ENCODE measurements around the gene KIAA0040. TPM values are rescaled to one million over a fixed set of nuclear protein-coding genes. Genes with fewer than 3 reads are reported as not detected.

The KIAA0040 gene
- total RNA-seq, result 9.7 and 15.7 TPM in 2 replicates

DNA sequence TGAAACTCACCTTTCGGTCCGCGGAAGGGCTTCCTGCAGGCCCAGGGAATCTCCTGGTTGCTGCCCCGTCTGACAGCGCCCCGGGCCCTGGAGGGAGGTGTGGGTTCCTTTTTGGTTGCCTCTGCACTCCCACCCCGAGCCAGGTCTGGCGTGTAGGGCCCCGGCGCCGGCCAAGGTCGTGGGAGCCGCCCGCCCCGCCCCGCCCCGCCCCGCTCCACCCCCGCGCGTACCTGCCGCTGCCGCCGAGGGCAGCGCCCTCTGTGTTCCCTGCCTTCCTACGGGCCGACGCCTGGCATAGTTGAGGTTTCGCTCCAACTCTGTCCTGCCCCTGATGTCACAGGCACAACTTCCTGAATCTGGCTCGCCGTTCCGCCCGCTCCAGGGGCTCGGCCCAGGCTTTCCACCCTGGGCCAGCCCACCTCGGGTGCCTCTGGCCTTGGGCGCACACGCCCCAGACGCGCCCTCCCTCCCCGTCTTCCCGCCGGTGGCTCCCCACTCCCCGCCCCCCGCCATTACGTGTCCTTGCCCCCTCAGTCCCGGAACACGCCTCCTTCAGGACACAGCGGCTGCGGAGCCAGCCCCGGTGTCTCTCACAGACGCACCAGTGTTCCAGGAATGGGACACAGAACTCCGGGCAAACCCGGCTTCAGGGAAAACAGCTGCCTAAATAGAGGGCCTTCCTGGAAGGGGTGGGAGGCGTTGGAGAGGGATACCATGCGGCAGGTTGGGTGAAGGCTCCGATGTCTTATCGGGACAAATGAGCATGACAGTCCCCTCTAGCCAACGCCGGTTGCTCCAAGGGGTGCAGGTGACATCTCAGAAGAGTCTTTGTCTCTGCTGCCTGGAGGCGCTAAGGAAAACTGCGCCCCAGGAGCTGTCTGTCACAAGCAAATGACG, at the start of gene KIAA0040:
TSS of gene KIAA0040 (minus strand) at position 147 of the 897 bp plus-strand sequence. CDS start 31,763 bp downstream, outside the sequence.
- peak within 1 kb of the TSS; percentile 62 for H3K4me3 ChIP-seq (ENCODE audit: low read depth, low read length)
- H3K36me3 ChIP-seq (ENCODE audit: control insufficient read depth, insufficient read depth, low read length), result no peaks in the 10 kb centered on the region
- no peaks in the 10 kb centered on the region for H3K27me3 ChIP-seq (ENCODE audit: control insufficient read depth, insufficient read depth, low read length)
- TF ChIP-seq, protein P1, sequence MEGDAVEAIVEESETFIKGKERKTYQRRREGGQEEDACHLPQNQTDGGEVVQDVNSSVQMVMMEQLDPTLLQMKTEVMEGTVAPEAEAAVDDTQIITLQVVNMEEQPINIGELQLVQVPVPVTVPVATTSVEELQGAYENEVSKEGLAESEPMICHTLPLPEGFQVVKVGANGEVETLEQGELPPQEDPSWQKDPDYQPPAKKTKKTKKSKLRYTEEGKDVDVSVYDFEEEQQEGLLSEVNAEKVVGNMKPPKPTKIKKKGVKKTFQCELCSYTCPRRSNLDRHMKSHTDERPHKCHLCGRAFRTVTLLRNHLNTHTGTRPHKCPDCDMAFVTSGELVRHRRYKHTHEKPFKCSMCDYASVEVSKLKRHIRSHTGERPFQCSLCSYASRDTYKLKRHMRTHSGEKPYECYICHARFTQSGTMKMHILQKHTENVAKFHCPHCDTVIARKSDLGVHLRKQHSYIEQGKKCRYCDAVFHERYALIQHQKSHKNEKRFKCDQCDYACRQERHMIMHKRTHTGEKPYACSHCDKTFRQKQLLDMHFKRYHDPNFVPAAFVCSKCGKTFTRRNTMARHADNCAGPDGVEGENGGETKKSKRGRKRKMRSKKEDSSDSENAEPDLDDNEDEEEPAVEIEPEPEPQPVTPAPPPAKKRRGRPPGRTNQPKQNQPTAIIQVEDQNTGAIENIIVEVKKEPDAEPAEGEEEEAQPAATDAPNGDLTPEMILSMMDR (IDR thresholded peaks at IDR 0.05; ENCODE audit: insufficient read depth, low read length, poor library complexity, severe bottlenecking), result no peak
- DNase-seq (ENCODE audit: low read depth), result no peak

DNA sequence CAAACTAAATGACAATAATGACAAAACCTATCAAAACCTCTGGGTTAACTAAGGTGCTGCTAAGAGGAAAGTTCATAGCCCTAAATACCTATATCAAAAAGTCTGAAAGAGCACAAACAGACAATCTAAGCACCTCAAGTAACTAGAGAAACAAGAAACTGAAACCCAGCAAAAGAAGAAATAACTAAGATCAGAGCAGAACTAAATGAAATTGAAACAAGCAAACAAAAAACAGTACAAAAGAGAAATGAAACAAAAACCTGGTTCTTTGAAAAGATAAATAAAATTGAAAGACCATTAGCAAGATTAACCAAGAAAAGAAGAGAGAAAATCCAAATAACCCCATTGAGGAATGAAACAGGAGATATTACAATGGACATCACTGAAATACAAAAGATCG, 44.8 kb upstream of the KIAA0040 start:
- H3K36me3 ChIP-seq (ENCODE audit: control insufficient read depth, insufficient read depth, low read length), result no peaks in the 10 kb centered on the region
- no peak overlapping the region for H3K4me3 ChIP-seq (ENCODE audit: low read depth, low read length)
- no peaks in the 10 kb centered on the region for H3K27me3 ChIP-seq (ENCODE audit: control insufficient read depth, insufficient read depth, low read length)
- DNase-seq (ENCODE audit: low read depth), result no peak
- TF ChIP-seq, protein P1 (IDR thresholded peaks at IDR 0.05; ENCODE audit: insufficient read depth, low read length, poor library complexity, severe bottlenecking), result no peak

DNA sequence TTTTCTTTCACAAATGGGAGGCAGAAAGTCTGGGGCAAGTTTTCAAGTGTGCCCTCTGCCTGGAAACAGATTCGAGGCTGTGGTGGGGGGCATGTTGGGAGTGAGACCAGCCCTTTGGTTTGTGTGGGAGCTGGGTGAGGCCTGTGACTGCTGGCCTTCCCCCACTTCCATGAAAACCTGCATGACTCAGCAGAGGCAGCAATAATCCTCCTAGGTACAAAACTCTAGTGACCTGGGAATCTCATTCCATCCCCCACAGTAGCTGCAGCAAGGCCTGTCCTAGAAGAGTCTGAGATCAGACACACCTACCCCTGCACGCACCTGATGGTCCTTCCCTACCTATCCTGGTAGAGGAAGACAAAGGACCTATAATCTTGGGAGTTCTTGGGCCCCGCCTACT, 42.1 kb upstream of the KIAA0040 start:
- TF ChIP-seq, protein P1 (IDR thresholded peaks at IDR 0.05; ENCODE audit: insufficient read depth, low read length, poor library complexity, severe bottlenecking), result no peak
- Histone ChIP-seq H3K4me3 (ENCODE audit: low read depth, low read length) (no peak overlapping the region), H3K36me3 (ENCODE audit: control insufficient read depth, insufficient read depth, low read length) (no peaks in the 10 kb centered on the region), H3K27me3 (ENCODE audit: control insufficient read depth, insufficient read depth, low read length) (no peaks in the 10 kb centered on the region)
- no peak for DNase-seq (ENCODE audit: low read depth)

DNA sequence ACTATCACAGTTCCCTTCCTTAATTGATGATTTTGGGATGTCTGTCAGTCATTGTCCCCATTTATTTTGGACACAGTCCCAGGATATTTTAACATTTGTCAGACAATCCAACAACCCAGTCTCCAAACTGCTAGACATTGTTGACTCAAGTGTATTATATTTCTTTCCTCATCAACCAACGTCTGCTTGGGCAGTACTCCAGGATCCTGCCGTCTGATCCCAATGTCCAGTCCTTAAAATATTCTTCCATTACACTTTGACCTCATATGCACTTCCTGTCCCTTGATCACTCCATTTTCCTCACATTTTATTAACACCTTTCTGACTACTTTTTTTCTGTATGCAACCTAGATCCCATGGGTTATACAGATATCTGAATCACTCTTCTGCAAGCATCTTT, 39.8 kb upstream of the KIAA0040 start:
- H3K36me3 ChIP-seq (ENCODE audit: control insufficient read depth, insufficient read depth, low read length), result no peaks in the 10 kb centered on the region
- H3K4me3 ChIP-seq (ENCODE audit: low read depth, low read length), result no peak overlapping the region
- TF ChIP-seq, protein P1 (IDR thresholded peaks at IDR 0.05; ENCODE audit: insufficient read depth, low read length, poor library complexity, severe bottlenecking), result no peak
- DNase-seq (ENCODE audit: low read depth), result no peak
- no peaks in the 10 kb centered on the region for H3K27me3 ChIP-seq (ENCODE audit: control insufficient read depth, insufficient read depth, low read length)

DNA sequence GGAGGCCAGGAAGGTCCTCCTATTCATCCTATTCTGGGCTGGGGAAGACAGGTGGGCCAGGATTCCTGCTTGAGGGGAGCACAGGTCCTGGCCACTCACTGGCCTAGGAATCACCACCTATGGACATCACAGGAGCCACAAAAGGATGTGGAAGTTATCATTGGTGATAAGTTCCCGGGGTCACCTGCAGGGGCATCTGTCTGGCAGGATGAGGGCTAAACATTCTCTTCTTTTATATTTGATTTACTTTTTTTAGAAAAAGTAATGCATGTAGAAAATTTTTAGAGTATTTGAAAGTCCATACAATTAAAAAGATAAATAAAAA, 33.2 kb upstream of the KIAA0040 start:
- H3K36me3 ChIP-seq (ENCODE audit: control insufficient read depth, insufficient read depth, low read length), result no peaks in the 10 kb centered on the region
- no peak overlapping the region for H3K4me3 ChIP-seq (ENCODE audit: low read depth, low read length)
- TF ChIP-seq, protein P1 (IDR thresholded peaks at IDR 0.05; ENCODE audit: insufficient read depth, low read length, poor library complexity, severe bottlenecking), result no peak
- H3K27me3 ChIP-seq (ENCODE audit: control insufficient read depth, insufficient read depth, low read length), result no peaks in the 10 kb centered on the region
- no peak for DNase-seq (ENCODE audit: low read depth)
